Measurements from ENCODE around the gene NLK. TPM values are rescaled to one million over a fixed set of nuclear protein-coding genes. Genes with fewer than 3 reads are reported as not detected.

NLK gene
- total and polyA plus RNA-seq, 2 of the 13 experiments (the other 11 are each of a cell fraction or from before 2014, with no cell fraction given): 13.4 to 14.6 TPM

- no peak for TF ChIP-seq ARID2 (CRISPR knock-in tag; IDR thresholded peaks at IDR 0.05; ENCODE audit: borderline replicate concordance)
Measured at GRCh38 chr17:28131599-28131998, 89.1 kb downstream of the NLK start (continued).

GRCh38 chr17:28133562-28133970 is 91.1 kb downstream of the NLK start:
- FAIRE-seq: no peak
- BruUV-seq (replicated peaks): no TSS peak

More at GRCh38 chr17:28133562-28133970, 91.1 kb downstream of the NLK start:
- ChIA-PET POLR2A (no interaction called here), CTCF (ENCODE audit: low intra/inter-chr PET ratio, low total read pairs) (no interaction called here)
- Histone ChIP-seq H3K27me3 (ENCODE audit: control insufficient read depth in 1 of 2, insufficient read depth in 2 of 2, low read length in 2 of 2) (no peaks in the 10 kb centered on the region; a peak in 1 of 5 replicates), H3K79me2 (ENCODE audit: insufficient read depth, low read length) (no peaks in the 10 kb centered on the region), H3K4me1 (ENCODE audit: insufficient read depth, low read length) (no peaks in the 10 kb centered on the region), H2AFZ (ENCODE audit: low read length) (no peak overlapping the region), H3K9ac (ENCODE audit: insufficient read depth, low read depth, low read length) (no peak overlapping the region), H3K4me3 (replicated peaks in 1 of 3; ENCODE audit: insufficient read depth in 1 of 3, low read depth in 2 of 3, low read length in 3 of 3) (no peak overlapping the region), H3K27ac (ENCODE audit: extremely low read length, insufficient read depth, low read length) (no peak overlapping the region), H3K4me2 (ENCODE audit: low read depth, low read length) (no peak overlapping the region), H4K20me1 (ENCODE audit: insufficient read depth, low read length) (no peaks in the 10 kb centered on the region), H3K36me3 (replicated peaks in 1 of 2; ENCODE audit: control insufficient read depth in 1 of 2, insufficient read depth in 2 of 2, low read length in 2 of 2) (peaks cover 0 to 6% of the 10 kb centered on the region in 2 experiments; a peak in 2 of 5 replicates), H3K9me3 (ENCODE audit: low read length) (no peaks in the 10 kb centered on the region)
- in situ Hi-C loops (cut with HindIII; ENCODE audit: extremely low pct_ligation_motif_present, low pct_unique_long_range_greater_than_20kb): loop anchor here (25.0 kb wide), 1 partner anchor 96 kb away; the partner anchor contains the start of gene NLK
- TF ChIP-seq MED8 (CRISPR knock-in tag; IDR thresholded peaks at IDR 0.05; ENCODE audit: insufficient replicate concordance) (no peak), ZBTB2 (CRISPR knock-in tag; IDR thresholded peaks at IDR 0.05; ENCODE audit: low read depth) (no peak), ETS1 (CRISPR knock-in tag; IDR thresholded peaks at IDR 0.05) (no peak), IRF2 (CRISPR knock-in tag; IDR thresholded peaks at IDR 0.05) (no peak), ZBTB3 (CRISPR knock-in tag; IDR thresholded peaks at IDR 0.05; ENCODE audit: borderline replicate concordance, low read depth) (no peak), ZNF691 (CRISPR knock-in tag; IDR thresholded peaks at IDR 0.05; ENCODE audit: borderline replicate concordance, low read depth) (no peak), IRX3 (CRISPR knock-in tag; IDR thresholded peaks at IDR 0.05; ENCODE audit: borderline replicate concordance, low read depth) (no peak), RAD21 (CRISPR knock-in tag; IDR thresholded peaks at IDR 0.05) (no peak), ELF3 (CRISPR knock-in tag; IDR thresholded peaks at IDR 0.05) (no peak), ATF7 (IDR thresholded peaks at IDR 0.05) (no peak), ATF7 (CRISPR knock-in tag; IDR thresholded peaks at IDR 0.05) (no peak), ZSCAN30 (CRISPR knock-in tag; IDR thresholded peaks at IDR 0.05) (no peak), HIVEP1 (CRISPR knock-in tag; IDR thresholded peaks at IDR 0.05) (no peak), CHCHD3 (CRISPR knock-in tag; IDR thresholded peaks at IDR 0.05) (no peak), ZNF7 (CRISPR knock-in tag; IDR thresholded peaks at IDR 0.05) (no peak), RXRB (CRISPR knock-in tag; IDR thresholded peaks at IDR 0.05; ENCODE audit: borderline replicate concordance) (no peak), HOXA5 (CRISPR knock-in tag; IDR thresholded peaks at IDR 0.05) (no peak)
- intact Hi-C loops (cut with micrococcal nuclease; ENCODE audit: unreplicated experiment): no loop called here
- DNase-seq (ENCODE audit: low spot score) (no peak), ATAC-seq (no peak)
